Skin of body (tissue), 2 donors: ENCODE data around the gene ARSB. TPM values are rescaled to one million over a fixed set of nuclear protein-coding genes. Genes with fewer than 3 reads are reported as not detected.
A peak's percentile ranks its signal among the peaks of the same experiment; 100 is the strongest.

Source experiments
- DNase-seq: peaks from one replicate; lab custom pipeline; 2025; lab: John Stamatoyannopoulos, UW
- total RNA-seq: library from RNA; depleted of rRNA; stranded (reverse); fragments of >200 nt; gene quantifications from one replicate; pipeline ENCODE4 v1.2.3, GENCODE V29; 2014

The ARSB gene
- 10.9 TPM for total RNA-seq

DNA sequence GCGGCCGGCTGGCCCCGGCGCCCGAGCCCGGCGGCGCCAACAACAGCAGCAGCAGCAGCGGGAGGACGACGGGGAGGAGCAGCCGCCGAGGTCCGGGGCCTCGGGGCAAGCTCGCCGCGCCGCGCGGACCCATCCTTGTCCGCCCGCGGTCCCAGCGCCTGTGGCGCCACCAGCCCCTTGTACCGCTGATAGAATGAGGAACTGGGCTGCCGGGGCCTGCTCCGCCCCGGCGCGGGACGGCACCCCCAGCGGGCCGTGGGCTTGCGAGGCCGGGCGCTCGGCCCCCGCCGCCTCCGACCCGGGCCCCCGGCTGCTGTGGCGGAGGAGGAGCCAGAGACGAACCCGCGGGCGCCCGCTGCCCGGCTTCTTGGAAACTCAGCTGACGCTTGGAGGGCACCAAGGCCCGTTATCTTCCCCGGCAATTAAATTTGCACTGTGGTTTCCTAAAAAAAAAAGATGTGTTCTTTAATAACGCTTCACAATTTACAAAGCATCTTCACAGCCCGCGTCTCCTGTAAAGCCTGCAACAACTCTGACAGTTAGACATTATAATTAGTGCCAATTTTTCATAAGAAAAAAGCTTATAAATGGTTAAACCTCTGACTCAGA lies at the start of gene ARSB:
Gene ARSB, minus strand, starts transcription at position 195 of the 609 bp plus-strand sequence. Its CDS starts 62 bp downstream, at position 133.
- DNase-seq, result peak; percentile 18

DNA sequence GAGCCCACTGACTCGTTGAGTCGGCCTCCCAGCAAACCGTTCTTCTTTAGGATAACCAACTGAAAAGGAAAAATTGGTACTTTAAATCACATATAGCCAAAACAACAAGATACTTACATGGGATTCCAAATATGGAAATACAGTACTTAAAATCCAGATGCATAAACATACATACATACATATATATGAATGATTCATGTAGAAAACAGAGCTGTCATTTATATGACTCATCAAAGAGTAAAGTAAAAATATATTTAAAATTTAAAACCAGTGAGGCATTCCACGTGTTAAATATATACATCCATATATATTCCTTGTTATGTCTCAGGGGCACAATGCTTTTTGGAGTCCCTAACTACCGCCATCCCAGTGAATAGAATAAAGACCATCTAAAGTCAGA lies 47.7 kb upstream of the ARSB start:
- no peak for DNase-seq

DNA sequence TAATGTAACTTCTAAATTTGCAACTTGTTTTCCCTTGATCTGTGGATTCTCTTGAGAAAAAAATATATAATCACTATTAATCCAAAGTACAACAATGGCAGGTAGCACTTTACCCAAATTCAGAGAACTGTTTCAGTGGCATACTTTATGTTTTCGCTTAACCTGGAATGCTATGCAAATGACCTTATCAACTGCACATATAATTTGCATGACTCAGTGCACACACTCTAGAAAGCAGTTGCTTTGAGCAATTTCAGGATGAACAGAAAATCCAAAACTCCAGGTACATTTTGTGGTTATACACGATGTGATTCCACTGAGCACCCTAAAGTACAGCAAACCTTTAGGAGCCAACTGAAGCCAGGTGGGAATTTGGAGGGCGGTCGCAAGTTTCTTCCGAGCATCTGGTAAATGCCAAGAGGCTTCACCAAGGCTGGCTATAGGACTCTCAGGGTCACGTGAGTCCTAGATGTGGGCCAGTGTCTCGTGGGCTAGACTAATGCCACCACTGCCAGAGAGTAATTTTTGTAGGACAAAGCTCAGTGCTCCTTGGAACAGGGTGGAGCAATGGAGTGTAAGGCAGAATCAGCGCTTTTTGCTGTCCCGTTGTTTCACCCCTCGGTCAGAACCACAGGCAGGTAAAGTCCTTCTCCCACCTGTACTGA lies 47.1 kb upstream of the ARSB start:
- no peak for DNase-seq

DNA sequence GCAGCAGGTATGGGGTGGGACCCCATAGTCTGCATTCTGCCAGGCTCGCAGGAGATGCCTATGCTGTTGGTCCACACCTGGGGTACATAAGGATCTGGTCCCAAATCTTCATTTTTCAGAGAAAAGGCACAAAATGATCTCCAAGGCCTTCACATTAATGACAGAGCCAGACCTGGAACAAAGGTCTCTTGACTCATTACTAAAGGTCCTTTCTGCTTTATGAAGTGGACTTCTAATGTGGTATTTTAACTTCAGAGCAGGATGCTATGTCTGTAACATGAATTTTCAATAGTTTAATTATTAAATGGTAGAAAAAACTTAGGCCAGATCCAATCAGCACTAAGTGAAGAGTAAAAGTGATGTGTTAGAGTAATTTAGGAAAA lies 46.4 kb upstream of the ARSB start:
- DNase-seq, result no peak

DNA sequence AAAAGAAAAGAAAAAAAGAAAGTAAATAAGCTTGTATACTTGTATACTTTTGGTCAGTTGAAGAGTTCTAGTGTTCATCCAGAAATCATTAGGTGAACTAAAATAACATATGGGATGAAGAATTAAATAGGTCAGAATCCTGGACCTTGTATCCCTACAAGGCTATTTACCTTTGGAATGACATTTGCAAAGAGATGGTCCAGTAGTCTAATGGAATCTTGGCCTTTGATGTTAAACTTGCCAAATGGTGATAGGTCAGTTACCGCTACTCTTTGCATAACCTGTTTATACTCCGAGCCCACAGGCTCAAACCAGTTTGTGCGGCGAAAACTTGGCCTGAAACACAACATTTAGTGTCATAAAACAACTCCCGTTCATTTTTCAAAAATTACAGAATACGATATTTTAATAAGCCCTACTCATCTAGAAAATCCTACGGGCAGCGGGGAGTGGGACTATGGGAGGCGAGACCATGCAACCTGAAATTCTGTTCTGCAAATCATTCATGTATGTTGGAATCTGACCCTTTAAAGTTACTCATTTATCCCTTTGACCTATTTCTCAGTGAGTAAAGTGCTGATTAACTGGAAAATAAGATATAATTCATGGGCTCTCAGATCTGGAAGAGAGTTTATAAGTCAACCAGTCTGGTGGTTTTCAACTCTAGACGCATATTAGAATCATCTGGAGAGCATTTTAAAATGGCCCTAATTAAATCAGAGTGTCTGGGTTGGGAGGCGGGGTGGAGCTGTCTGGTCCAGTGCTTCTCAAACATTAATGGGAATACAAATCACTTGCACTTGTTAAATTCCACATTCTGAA lies 45.8 kb upstream of the ARSB start:
- DNase-seq, result no peak

DNA sequence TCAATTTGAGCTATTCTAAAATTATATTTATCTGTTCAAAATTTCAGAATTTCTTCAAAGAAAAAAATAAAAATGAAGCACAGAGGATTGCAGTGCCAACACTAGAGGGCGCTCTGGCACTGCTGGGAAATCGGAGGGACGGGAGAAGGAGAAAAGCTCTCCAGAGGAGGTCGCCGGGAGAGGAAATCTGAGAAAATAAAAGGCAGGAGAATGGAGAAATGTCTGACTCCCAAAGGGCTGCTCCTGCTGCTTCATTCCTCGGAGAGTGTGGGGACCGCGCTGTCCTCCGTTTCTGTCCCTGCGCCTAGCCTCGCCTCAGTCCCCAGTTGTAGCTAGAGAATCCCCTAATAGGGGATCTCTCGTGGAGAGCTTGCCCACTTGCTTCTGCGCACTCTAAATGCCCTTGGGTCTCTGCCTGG lies 40.0 kb upstream of the ARSB start:
- peak; percentile 34 for DNase-seq

DNA sequence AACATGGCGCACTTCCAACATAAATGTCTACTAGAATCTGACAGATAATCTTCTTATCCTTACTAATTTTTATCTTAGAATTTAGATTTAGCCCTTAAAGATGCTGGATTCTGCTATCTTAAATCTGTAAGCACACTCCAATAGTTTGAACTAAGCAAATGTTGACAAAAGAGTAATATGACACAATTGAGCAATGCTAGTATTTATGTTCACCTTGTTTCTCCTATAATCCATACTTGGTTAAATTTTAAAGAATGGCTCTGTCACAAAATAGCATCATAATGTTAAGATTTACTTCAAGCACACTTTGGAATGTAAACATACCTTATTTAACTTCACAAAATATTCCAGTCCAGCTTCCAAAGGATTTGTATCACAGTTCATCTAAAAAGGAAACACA lies 38.8 kb upstream of the ARSB start:
- DNase-seq, result no peak

DNA sequence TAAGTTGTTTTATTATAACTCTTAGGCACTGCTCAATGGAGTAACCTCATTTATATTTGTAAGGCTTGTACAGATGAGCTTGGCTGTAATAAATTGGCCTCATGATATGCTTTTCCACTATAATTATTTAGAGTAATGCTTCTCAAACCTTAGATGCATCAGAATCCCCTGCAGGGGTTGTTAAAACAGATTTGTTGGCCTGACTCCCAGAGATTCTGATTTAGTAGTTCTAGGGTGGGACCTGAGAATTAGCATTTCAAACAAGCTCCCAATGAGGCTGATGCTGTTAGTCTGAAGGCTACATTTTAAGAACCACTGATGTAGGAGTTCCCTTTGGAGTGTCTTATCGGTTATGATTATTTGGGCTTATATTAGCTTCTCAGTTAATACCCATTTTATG lies 38.2 kb upstream of the ARSB start:
- DNase-seq, result no peak

DNA sequence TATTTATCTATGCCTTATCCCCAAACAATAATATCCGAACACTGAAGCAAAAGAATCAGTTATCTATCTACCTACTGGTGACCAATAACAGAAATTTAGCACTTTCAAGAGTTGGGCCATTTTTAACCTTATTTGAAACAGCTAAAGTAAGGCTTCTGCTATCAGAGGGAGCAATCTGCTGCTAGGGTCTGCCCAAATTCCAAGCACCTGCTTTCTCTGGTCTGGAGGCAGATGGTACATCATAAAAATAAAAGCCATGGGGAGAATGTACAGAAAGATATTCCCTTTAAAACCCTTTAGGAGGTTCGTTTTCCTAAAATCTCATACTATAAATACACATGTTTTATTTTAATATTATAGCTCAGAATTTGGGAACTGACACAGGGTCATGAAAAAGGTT lies 37.7 kb upstream of the ARSB start:
- DNase-seq, result no peak

DNA sequence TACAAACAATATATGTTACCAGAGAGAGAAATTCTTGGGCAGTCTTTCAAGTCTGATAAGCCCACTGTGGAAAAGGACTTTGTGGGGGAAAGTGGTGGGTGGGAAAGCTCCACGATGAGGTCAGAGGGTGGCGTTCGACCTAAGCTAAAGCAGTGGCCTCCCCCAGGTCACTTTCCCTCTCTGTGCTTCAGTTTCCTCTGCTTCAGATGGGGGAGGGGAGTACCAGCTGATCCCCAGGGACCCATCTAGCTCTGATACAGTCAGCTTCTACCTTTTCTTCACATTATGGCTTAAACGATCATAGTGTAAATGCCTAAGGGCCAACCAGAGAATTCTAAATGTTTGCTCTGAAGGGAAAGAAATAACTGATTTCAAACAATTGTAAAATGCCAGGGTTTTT lies 36.6 kb upstream of the ARSB start:
- no peak for DNase-seq

DNA sequence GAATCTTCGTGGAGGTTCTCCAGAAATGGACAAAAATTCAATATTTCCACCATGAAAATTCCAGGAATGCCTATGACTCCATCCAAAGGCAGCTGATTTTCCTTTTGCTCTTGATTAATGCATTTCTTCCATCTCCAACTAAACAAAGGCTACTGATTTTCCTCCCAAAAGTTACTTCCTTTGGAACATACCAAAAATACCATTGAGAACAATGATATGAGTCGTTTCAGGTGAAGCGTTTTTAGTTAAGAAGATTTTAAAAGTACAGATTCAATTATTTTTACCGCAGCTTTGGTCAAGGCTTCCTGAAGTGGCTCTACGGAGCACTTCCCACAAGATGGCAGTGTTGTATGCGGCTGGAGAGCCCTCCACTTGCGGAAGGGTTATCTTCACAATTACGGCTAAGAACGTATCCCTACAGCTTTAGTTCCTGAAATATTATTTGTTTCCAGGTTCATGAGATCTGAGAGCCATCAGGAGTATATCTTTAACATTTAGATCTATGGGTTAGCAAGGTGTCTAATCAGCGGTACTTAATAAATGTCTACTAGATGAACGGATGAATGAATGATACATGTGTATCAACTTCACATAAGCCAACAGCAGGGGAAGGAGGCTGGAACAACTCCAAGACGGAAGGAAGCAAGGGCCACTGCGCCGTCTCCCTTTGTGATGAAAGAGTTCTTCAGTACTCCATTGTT lies 35.9 kb upstream of the ARSB start:
- peak; percentile 44 for DNase-seq

DNA sequence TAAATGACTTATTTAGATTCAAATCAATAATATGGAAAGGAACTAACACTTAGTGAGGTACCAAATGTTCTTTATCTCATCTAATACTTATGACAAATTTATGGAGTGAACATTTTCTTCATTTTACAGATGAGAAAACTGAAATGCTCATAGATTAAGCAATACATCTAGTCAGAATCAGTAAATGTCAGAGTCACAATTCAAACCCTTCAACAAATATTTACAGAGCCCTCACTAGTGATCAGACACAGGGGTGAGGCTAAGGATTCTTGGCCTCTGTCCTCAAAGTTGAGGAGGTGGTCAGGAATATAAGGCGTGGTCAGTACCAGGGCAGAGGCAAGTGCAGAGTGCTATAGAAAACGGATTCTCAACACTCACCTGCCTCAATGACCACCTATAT lies 29.5 kb upstream of the ARSB start:
- no peak for DNase-seq

DNA sequence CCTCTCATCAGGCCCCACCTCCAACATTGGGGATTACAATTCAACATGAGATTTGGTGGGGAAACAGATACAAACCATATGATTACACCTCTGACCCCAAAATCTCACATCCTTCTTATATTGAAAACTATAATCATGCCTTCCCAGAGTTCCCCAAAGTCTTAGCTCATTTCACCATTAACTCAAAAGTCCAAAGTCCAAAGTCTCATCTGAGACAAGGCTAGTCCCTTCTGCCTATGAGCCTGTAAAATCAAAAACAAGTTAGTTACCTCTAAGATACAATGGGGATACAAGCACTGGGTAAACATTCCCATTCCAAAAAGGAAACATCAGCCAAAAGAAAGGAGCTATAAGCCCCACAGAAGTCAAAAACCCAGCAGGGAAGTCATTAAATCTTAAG lies 26.8 kb upstream of the ARSB start:
- DNase-seq, result no peak

DNA sequence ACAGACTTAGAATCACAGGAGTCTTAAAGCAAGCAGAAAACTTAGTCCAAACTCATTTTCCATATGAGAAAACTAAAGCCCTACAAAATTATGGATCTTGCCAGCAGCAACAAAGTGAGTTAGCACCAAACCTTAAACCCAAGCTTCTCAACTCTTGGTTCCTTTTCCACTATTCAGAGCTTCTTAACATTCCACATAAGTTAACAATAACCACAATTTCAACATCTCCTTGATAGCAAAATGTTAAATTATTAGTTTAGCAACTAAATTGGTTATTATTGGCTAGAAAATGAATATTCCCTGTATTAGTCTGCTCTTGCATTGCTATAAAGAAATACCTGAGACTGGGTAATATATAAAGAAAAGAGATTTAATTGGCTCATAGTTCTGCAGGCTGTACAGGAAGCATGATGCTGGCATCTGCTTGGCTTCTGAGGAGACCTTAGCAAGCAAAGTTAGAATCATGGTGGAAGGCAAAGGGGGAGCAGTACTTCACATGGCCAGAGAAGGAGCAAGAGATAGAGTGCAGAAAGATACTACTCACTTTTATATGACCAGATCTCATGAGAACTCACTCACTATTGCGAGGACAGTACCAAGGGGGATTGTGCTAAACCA lies 26.2 kb upstream of the ARSB start:
- DNase-seq, result no peak

DNA sequence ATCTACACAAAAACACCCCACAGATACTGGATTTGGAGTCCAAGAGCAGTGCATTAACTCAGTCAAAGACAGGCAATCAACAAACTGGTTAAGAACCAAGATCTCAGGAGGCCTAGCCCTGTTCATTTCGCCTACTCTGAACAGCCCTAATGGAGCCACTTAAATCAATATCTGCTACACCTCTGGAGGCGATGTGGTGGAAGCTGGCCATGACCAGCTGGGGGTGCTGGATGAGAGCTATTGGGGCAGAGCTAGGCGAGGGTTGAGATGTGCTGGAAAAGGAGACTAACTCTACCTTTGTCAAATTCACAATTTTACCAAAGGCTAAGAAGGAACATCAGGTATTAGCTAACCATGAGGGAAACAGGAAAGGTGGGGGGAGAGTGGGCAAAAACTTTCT lies 23.3 kb upstream of the ARSB start:
- no peak for DNase-seq

DNA sequence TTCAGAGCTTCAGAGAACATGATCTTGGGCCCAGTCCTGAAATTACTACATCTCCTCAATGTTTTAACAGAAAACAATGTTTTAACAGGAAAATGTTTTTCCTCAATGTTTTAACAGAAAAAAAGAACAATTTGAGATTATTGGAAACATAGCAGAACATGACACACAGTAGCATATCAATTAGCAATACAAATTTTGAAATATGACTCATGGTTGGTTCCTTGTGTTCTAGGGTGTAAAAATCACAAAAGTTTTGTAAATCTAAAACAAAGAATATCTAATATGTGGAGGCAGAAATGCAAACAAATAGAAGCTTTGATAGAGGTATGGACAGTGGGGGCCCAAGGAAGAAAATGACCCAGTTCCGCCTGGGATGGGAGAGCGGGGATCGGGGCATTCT lies 22.8 kb upstream of the ARSB start:
- DNase-seq, result no peak

DNA sequence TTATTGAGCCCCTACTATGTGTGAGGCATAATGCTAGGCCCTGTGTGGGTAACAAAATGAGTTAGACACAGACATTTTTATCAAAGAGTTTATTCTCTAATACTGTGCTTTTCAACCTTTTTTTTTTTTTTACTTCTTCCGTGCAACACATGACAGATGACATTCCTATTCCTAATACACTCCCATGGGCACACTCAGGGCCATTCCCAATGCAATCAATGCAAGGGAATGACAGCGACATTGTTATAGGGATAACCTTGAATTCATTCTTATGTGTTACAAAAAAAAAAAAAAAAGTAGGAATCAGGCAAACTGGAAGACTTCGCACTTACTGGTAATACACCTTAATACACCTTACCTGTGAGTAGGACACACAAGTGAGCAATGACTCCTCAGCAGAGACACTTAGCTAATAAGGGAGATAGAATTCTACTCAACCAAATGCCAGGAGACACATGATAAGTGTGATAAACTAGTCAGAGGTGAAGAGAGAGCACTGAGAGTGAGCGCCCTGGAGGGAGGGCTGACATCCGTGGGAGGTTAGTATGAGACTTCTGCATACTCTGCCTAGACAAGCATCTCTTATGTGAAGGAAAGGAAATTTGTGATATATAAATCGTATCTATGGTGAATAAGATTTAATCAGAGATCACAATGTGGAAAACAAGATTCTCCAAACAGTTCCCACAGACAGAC lies 21.0 kb upstream of the ARSB start:
- no peak for DNase-seq

DNA sequence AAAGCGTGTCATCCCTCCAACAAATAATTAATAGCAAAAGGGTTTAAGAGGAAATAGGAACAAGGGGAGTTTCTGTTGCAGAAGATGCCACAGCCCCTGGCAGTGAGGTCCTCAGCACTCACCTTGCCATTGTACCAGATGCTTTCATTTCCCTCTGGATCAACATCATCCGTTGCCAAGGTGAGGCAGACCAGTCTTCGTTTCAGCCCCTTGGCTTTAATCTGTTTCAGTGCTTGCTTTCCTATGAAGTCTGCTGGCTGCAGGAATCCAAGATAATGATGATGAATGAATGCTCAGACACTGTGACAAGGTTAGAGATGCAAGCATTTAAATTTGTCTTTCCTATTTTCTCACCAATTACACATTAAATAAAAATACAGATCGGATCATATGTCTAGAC lies 20.0 kb upstream of the ARSB start:
- DNase-seq, result no peak

DNA sequence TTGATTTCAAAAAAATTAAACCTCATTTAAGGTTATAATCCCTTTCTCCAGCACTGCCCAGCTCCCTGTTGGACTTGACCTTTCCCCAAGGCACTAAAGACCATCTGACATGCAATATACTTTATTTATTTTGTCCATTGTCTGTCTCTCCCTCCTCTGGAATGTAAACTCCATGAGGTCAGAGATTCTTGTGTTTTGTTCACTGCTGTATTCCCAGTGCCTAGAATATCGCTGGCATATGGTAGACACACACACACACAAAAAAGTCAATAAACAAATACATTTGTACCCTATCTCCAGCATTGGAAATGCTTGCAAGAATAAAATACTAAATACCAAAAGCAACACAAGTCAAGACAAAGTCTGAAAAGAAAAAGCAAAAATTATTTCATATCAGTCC lies 17.3 kb upstream of the ARSB start:
- no peak for DNase-seq

DNA sequence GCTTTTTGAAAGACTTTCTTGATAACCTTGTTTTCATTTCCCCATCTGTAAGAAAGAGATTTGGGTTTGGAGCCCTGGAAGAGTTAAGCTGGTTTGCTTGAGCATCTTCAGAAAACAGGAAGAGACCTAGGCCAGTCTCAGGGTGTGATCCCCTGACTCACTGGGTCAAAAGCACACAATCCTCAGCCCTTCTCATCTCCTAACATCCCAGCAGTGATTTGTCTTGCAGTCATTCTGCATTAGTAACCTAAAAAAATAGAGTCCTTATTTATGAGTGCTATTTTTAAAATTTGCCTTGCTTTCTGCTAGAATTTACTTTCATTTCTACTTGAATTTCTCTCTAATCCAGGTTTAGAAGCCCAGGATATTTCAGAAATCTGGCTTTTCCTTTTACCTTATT lies 16.4 kb upstream of the ARSB start:
- DNase-seq, result no peak

DNA sequence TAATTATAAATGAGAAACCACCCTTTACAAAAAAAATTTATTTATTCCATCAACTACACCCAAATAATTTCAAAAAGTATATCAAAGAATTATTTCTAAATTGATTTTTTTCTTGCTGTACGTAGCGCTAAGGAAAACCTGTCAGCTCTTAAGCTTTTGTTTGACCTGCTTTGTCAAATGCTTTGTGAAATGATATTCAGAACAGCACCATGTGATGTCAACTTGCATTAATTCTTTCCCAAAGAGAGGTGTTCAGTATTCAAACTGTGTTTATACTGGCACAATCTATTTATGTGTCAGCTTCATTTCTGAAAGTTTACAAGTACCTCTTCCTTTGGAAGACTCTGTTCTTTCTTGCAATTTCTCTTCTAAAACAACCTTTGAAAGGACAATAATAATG lies 12.0 kb upstream of the ARSB start:
- no peak for DNase-seq
